Measurements from ENCODE around the gene MLXIP.

MLXIP gene

DNA sequence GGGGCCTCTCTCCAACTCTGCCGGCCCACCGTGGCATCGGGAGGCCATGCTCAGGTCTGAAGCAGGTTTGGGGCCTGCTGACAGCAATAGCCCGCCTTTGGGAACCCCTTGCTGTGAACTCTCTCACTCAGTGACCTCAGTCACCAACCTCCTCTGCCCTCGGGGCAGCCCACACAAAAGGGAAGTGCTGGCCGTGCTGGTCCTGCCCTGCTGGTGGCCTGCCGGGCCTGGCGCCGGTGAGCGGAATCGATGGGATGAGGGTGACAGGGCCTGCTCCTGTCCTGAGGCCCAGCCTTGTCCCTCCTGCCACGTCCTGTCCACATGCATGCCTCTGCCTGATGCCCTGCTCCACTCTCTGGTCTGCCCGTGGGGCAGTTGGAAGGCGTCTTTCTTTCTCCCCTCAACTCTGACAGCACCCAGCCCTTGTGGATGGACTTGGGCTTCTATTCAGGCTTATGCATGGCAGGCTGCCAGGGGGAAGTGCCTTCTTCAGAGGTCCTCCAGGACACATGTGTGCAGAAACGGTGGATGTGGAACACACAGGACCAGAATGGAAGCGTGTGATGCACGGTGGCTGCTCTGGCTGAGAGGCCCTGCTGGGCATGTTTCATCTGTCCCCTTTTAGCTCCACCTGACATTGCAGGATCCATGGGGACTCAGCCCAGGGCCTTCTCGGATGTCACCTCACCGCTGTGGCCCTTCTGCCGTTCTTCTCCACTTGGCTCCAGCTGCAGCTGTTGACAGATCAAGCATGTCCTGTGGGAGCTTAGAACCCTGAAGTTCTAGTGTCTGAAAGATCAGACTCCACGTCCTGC lies 63.6 kb downstream of the MLXIP start:
- no peak overlapping the region for H3K4me3 ChIP-seq (ENCODE audit: low read depth, low read length)
- DNase-seq (ENCODE audit: low read depth), result no peak

DNA sequence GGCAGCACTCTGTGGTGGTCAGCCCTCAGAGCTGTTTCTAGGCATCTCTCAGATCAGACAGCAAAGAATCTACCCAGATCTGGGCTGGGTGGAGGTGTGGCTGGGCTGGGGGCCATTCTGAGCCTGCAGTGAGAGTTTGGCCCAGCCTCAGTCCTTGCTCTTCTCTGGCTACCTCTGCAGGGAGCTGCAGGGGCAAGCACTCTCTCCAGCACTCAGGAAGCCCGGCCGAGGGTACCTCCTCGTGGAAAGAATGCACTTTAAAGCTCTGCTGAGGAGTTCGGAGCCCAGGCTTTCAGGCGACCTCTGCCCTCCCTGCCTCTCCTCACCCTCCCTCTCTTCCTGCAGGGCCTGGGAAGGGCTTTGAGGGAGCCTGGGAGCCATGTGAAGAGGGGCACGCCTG lies 64.3 kb downstream of the MLXIP start:
- no peak for DNase-seq (ENCODE audit: low read depth)
- TF ChIP-seq, protein P1, sequence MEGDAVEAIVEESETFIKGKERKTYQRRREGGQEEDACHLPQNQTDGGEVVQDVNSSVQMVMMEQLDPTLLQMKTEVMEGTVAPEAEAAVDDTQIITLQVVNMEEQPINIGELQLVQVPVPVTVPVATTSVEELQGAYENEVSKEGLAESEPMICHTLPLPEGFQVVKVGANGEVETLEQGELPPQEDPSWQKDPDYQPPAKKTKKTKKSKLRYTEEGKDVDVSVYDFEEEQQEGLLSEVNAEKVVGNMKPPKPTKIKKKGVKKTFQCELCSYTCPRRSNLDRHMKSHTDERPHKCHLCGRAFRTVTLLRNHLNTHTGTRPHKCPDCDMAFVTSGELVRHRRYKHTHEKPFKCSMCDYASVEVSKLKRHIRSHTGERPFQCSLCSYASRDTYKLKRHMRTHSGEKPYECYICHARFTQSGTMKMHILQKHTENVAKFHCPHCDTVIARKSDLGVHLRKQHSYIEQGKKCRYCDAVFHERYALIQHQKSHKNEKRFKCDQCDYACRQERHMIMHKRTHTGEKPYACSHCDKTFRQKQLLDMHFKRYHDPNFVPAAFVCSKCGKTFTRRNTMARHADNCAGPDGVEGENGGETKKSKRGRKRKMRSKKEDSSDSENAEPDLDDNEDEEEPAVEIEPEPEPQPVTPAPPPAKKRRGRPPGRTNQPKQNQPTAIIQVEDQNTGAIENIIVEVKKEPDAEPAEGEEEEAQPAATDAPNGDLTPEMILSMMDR (IDR thresholded peaks at IDR 0.05; ENCODE audit: insufficient read depth, low read depth, low read length, missing control alignments), result no peak
- H3K4me3 ChIP-seq (ENCODE audit: low read depth, low read length), result no peak overlapping the region

More for the DNA sequence above, 63.6 kb downstream of the MLXIP start:
- TF ChIP-seq, protein P1 (IDR thresholded peaks at IDR 0.05; ENCODE audit: insufficient read depth, low read depth, low read length, missing control alignments), result no peak

DNA sequence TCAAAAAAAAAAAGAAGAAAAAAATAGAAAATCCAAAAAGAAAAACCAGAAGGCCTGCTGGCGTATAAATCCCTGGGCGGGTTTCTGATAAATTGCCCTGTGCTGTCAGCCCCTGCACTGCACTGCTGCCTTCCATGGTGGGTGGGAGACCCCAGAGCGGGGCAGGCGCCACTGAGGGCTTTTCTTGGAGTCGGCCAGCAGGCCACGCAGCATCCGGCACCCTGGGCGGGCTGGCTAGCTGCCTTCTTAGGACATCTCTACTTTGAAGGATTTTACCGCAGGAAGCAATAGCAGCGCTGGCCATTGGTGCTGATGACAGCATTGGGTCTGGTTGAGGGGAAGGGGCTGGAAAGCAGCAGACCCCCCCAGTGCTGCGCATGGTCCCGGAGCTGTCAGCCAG lies 66.3 kb downstream of the MLXIP start:
- TF ChIP-seq, protein P1 (IDR thresholded peaks at IDR 0.05; ENCODE audit: insufficient read depth, low read depth, low read length, missing control alignments), result no peak
- H3K4me3 ChIP-seq (ENCODE audit: low read depth, low read length), result no peak overlapping the region
- no peak for DNase-seq (ENCODE audit: low read depth)

DNA sequence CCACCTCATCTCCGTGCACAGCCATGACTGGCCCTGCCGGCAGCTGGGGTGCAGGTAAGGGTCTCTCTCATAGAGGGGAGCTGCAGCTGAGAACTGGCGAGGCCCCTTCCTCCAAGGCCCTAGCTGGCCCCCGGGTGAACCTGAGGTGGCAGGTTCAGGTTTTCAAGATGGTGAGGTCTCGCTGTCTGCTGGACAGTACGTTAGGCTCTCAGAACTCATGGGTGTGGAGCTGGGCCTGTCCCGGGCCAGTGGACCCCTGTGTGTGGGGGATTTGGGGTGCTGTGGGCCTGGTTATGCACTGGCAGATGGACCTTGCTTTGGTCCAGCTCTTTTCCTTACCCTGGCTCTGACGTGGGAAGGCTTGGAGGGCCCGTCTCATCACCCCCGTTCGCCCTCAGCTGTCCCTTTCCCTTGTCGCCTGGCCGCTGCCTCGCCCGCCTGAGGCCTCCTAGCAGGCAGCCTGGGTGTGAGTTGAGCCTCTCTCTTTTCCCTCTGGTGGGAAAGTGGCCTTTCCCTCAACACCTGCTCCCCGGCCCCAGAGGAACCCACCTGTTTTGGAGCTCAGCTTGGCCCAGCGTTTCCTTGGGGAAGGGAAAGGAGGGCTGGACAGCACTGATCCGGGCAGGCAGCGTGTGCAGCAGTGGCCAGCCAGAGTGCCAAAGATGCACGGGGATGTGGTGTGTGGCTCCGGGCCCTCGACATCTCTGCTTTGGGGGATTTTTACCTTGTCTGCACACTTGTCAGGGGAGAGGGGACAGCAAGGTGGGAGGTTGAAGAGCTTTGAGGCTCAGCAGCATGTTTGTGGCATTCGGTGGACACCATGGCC lies 67.2 kb downstream of the MLXIP start:
- no peak overlapping the region for H3K4me3 ChIP-seq (ENCODE audit: low read depth, low read length)
- TF ChIP-seq, protein P1 (IDR thresholded peaks at IDR 0.05; ENCODE audit: insufficient read depth, low read depth, low read length, missing control alignments), result no peak
- no peak for DNase-seq (ENCODE audit: low read depth)

DNA sequence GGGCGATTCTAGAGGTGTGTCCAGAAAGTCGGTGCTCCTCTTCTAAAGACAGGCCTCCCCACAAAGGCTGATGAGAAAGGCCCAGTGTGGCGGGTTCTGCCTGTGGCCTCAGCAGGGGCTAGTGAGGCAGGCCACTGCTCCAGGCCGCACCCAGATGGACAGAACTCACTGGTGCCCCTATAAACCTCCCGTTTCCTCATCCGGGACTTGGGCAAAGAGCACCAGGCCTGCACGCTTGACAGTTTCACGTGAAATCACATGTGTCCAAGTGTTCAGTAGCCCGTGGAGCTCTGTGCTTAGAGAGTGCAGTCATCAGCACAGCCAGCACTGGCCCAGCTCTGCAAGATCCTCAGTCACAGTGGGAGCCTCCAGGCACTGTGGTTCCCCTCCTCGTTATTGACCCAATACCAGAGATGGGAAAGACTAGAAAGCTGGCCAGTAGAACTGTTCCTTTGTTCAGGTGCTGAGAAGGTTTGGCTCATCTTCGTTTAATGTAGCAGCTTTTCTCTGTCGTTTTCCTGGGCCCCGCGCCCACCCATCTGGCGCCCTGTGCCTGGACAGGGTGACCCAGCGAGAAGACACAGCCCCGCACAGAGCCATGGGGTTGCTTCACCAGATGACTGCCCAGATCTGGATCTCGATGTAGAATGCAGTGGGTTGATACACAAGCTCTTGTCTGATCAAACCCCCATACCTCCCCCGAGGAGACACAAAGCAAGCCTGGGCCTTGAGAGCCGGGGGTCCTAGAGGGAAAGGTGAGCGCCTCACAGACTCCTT lies 69.1 kb downstream of the MLXIP start:
- no peak overlapping the region for H3K4me3 ChIP-seq (ENCODE audit: low read depth, low read length)
- DNase-seq (ENCODE audit: low read depth), result no peak
- TF ChIP-seq, protein P1 (IDR thresholded peaks at IDR 0.05; ENCODE audit: insufficient read depth, low read depth, low read length, missing control alignments), result no peak

DNA sequence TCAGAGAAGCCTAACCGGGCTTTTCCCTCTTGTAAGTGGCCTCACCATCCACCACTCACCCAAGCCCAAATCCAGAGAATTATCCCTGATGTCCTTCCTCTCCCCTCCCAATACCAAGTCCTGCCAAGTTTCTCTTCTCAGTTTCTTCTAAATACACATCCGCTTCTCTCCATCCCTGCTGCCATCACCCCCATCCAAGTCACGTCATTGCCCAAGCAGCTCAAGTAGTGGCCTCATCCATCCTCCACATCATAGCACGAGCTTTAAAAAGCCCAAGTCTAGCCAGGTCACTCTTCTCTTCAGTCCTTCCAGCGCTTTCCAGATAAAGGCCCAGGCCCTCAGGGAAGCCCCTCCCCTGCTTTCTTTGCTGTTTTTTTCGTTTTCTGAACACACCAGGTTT lies 70.1 kb downstream of the MLXIP start:
- TF ChIP-seq, protein P1 (IDR thresholded peaks at IDR 0.05; ENCODE audit: insufficient read depth, low read depth, low read length, missing control alignments), result no peak
- no peak for DNase-seq (ENCODE audit: low read depth)
- no peak overlapping the region for H3K4me3 ChIP-seq (ENCODE audit: low read depth, low read length)
